HEK293 (cell line): ENCODE measurements around the gene NKX1-1.
"Not testable (repeated sequence)": the region's sequence is repeated elsewhere in the genome, so short reads cannot be mapped to it uniquely, and the experiment has no call there.

Source experiments
- ZNF335 ChIP-seq: fragments of 450-650 bp; formaldehyde crosslinking; conservative IDR thresholded peaks from 2 replicates; pipeline ENCODE4 v1.5.1; 2016; ENCODE audit warnings: missing biosample characterization, missing genetic modification characterization
- ZNF362 ChIP-seq: fragments of 450-650 bp; formaldehyde crosslinking; IDR thresholded peaks from 2 replicates; pipeline ENCODE4 v1.5.1; 2016; ENCODE audit warnings: missing biosample characterization, missing genetic modification characterization

- not testable (repeated sequence) for TF ChIP-seq ZNF335; ZNF362 (tag by site-specific recombination)
These were observed 11.5 kb downstream of the NKX1-1 start for GRCh38 chr4:1394554-1395388.
